ENCODE results near the gene ITGA8. TPM values are rescaled to one million over a fixed set of nuclear protein-coding genes. Genes with fewer than 3 reads are reported as not detected.

ITGA8 gene
- total and polyA plus RNA-seq, 2 of the 13 experiments (the other 11 are each of a cell fraction or from before 2014, with no cell fraction given), result not detected

GRCh38 chr10:15489431-15489830 lies 230.3 kb downstream of the ITGA8 start:
- no TSS peak for BruUV-seq (replicated peaks)
- H3K4me1 ChIP-seq (ENCODE audit: insufficient read depth, low read length), result no peaks in the 10 kb centered on the region
- no peaks in the 10 kb centered on the region for H3K27me3 ChIP-seq (ENCODE audit: control insufficient read depth in 1 of 2, insufficient read depth in 2 of 2, low read length in 2 of 2)
- no peak overlapping the region for H3K4me2 ChIP-seq (ENCODE audit: low read depth, low read length)
- WGBS (ENCODE audit: low lambda C conversion rate), result 29% methylated on average over 3 of the region's 3 CpGs
- H3K27ac ChIP-seq (ENCODE audit: extremely low read length, insufficient read depth, low read length), result no peak overlapping the region
- H3K9ac ChIP-seq (ENCODE audit: insufficient read depth, low read depth, low read length), result no peak overlapping the region
- ATAC-seq (no peak), FAIRE-seq (no peak), DNase-seq (ENCODE audit: low spot score) (no peak)
- H4K20me1 ChIP-seq (ENCODE audit: insufficient read depth, low read length), result no peaks in the 10 kb centered on the region
- in situ Hi-C loops (cut with HindIII; ENCODE audit: extremely low pct_ligation_motif_present, low pct_unique_long_range_greater_than_20kb), result no loop called here
- no peaks in the 10 kb centered on the region for H3K9me3 ChIP-seq (ENCODE audit: low read length)
- H3K4me3 ChIP-seq (replicated peaks in 1 of 3; ENCODE audit: insufficient read depth in 1 of 3, low read depth in 2 of 3, low read length in 3 of 3), result no peak overlapping the region
- ChIA-PET CTCF (ENCODE audit: low intra/inter-chr PET ratio, low total read pairs) (no interaction called here), POLR2A (no interaction called here)
- H3K79me2 ChIP-seq (ENCODE audit: insufficient read depth, low read length), result no peaks in the 10 kb centered on the region
- no peak for TF ChIP-seq ADNP (CRISPR knock-in tag; IDR thresholded peaks at IDR 0.05)
- TF ChIP-seq ZNF800 (CRISPR knock-in tag; IDR thresholded peaks at IDR 0.05), result no peak
- TF ChIP-seq CREB1 (IDR thresholded peaks at IDR 0.05), result peak; percentile 68
- no peak for TF ChIP-seq CREB1 (CRISPR knock-in tag; IDR thresholded peaks at IDR 0.05)
- no peak for TF ChIP-seq ARHGAP35 (CRISPR knock-in tag; IDR thresholded peaks at IDR 0.05; ENCODE audit: borderline replicate concordance)
- TF ChIP-seq, protein P1, sequence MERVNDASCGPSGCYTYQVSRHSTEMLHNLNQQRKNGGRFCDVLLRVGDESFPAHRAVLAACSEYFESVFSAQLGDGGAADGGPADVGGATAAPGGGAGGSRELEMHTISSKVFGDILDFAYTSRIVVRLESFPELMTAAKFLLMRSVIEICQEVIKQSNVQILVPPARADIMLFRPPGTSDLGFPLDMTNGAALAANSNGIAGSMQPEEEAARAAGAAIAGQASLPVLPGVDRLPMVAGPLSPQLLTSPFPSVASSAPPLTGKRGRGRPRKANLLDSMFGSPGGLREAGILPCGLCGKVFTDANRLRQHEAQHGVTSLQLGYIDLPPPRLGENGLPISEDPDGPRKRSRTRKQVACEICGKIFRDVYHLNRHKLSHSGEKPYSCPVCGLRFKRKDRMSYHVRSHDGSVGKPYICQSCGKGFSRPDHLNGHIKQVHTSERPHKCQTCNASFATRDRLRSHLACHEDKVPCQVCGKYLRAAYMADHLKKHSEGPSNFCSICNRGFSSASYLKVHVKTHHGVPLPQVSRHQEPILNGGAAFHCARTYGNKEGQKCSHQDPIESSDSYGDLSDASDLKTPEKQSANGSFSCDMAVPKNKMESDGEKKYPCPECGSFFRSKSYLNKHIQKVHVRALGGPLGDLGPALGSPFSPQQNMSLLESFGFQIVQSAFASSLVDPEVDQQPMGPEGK (CRISPR knock-in tag; IDR thresholded peaks at IDR 0.05), result no peak
- no peak overlapping the region for H2AFZ ChIP-seq (ENCODE audit: low read length)
- intact Hi-C loops (cut with micrococcal nuclease; ENCODE audit: unreplicated experiment), result no loop called here
- H3K36me3 ChIP-seq (replicated peaks in 1 of 2; ENCODE audit: control insufficient read depth in 1 of 2, insufficient read depth in 2 of 2, low read length in 2 of 2), result no peaks in the 10 kb centered on the region

Measured in HepG2 (cell line).